A673 (cell line): ENCODE results near the gene PYCR2. TPM values are rescaled to one million over a fixed set of nuclear protein-coding genes. Genes with fewer than 3 reads are reported as not detected.

ENCODE experiments used
- BruUV-seq: library from RNA; stranded (reverse); fragments of 400-500 nt; replicated peaks from 2 replicates; lab custom pipeline; 2021; lab: Mats Ljungman, UMichigan
- CTCF ChIA-PET: fragments of 300-600 bp; sonication (Branson Sonifier 250); formaldehyde crosslinking; loops from one replicate; lab custom pipeline; 2022; ENCODE audit warnings: antibody characterized with exemption; lab: Charles Lee
- POLR2A ChIA-PET: fragments of 300-600 bp; sonication (Branson Sonifier 250); formaldehyde crosslinking; loops from one replicate; lab custom pipeline; 2022; ENCODE audit warnings: antibody characterized with exemption; ENCODE audit not compliant: low non-redundant PET; lab: Charles Lee
- DNase-seq: peaks from one replicate; pipeline ENCODE4 v3.0.0-alpha.2; 2015; ENCODE audit warnings: low spot score
- H3K27ac ChIP-seq: fragments of 200-600 bp; sonication (generic); 2 replicates; pipeline ENCODE4 v1.5.1; 2016; ENCODE audit warnings: mixed run types, low read depth, mild to moderate bottlenecking, mixed read lengths, antibody characterized with exemption, low read length; ENCODE audit not compliant: poor library complexity, severe bottlenecking
- H3K27me3 ChIP-seq: fragments of 200-600 bp; sonication (generic); replicated peaks from 2 replicates; pipeline ENCODE4 v1.6.1; 2017; ENCODE audit warnings: mixed run types, low read depth, mild to moderate bottlenecking, mixed read lengths, antibody characterized with exemption, low read length; ENCODE audit not compliant: insufficient read depth, poor library complexity
- H3K36me3 ChIP-seq: fragments of 200-600 bp; sonication (generic); 2 replicates; pipeline ENCODE4 v1.6.1; 2016; ENCODE audit warnings: mixed run types, mild to moderate bottlenecking, mixed read lengths, antibody characterized with exemption, low read length; ENCODE audit not compliant: insufficient read depth, poor library complexity, severe bottlenecking
- H3K4me1 ChIP-seq: fragments of 200-600 bp; sonication (generic); 2 replicates; pipeline ENCODE4 v1.6.1; 2017; ENCODE audit warnings: mixed run types, mild to moderate bottlenecking, mixed read lengths, antibody characterized with exemption, low read length; ENCODE audit not compliant: insufficient read depth, poor library complexity, severe bottlenecking
- H3K4me3 ChIP-seq: fragments of 200-600 bp; sonication (generic); 2 replicates; pipeline ENCODE4 v1.5.1; 2016; ENCODE audit warnings: low read depth, mixed run types, mild to moderate bottlenecking, mixed read lengths, low read length; ENCODE audit not compliant: poor library complexity, severe bottlenecking
- H3K9me3 ChIP-seq: fragments of 200-600 bp; sonication (generic); 2 replicates; pipeline ENCODE4 v1.6.1; 2016; ENCODE audit warnings: mixed run types, low read depth, mild to moderate bottlenecking, mixed read lengths, antibody characterized with exemption, low read length; ENCODE audit not compliant: poor library complexity, severe bottlenecking
- EZH2 ChIP-seq: fragments of 200-600 bp; sonication (generic); IDR thresholded peaks from 2 replicates; pipeline ENCODE4 v1.6.1; 2017; ENCODE audit warnings: borderline replicate concordance, low read depth, mild to moderate bottlenecking, mixed read lengths, antibody characterized with exemption, low read length; ENCODE audit not compliant: poor library complexity, severe bottlenecking
- intact Hi-C: fragments of 100-400 bp; cut with micrococcal nuclease; formaldehyde crosslinking; loops from one replicate; pipeline ENCODE4 v1.10.0; 2022; ENCODE audit not compliant: unreplicated experiment
- total RNA-seq: library from RNA; stranded (reverse); gene quantifications from 2 replicates; pipeline ENCODE4 v1.2.3, GENCODE V29; 2021
- TF ChIP-seq, protein P1 (sequence below): fragments of 300-800, 200-600 bp; sonication (generic); conservative IDR thresholded peaks from 2 replicates; pipeline ENCODE4 v1.5.1; 2017; ENCODE audit warnings: low read depth, mild to moderate bottlenecking, antibody characterized with exemption, low read length, moderate library complexity, mixed read lengths

Gene PYCR2
- total RNA-seq, 1 experiment from 2014 or later, result 52.5 TPM

DNA sequence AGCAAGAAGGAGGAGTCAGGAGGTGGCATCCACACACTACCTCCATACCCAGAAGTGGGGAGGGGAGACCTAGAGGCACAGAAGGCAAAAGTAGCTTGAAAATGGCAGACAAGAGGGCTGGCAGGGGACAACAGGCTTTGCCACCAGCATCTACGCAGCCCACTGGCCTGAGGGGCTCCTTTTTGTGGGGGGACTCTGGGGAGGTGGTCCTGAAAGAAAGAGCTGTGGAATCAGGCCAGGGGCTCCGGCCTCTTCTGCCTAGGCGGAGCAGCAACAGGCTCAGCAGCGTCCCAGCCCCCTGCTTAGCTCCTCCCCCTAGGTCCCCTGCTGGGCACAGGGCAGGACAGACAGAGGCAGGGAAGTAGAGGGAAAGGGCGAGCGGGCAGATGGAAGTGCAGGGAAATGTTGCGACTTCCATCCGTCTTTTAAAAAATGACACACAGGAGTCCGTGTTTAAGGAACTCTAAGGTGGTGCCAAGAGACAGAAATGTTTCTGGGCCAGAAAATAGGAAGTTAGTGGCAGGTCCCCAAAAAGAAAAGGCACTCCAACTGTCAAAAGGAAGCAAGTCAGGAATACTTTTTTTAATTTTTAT lies 27.0 kb upstream of the PYCR2 start:
- DNase-seq, result no peak

DNA sequence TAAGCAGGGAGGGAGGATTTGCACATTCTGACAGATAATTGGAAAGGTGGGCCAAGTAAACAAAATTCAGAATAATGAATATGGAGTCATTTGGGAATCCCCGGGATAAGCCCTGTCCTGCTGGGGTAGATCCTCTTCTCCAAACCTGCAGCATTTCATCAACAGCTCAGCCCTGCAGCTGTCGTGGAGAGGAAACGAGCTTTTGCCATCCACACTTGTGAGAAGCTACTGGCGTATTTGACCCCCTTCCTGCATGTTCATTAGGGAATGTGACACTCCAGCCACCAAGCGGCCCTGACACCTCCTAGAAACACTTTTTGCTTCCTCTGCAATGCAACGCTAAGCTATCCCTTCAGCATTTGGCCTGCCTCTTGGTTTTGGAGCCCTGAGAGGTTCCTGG lies 25.0 kb upstream of the PYCR2 start:
- CTCF ChIA-PET, result interaction anchor here (0.6 kb wide), 1 partner anchor 136 kb away, joined by 3 read pairs; no protein-coding TSS in a partner anchor
- H3K36me3 ChIP-seq, result no peaks in the 10 kb centered on the region
- H3K9me3 ChIP-seq, result no peaks in the 10 kb centered on the region
- TF ChIP-seq, protein P1, sequence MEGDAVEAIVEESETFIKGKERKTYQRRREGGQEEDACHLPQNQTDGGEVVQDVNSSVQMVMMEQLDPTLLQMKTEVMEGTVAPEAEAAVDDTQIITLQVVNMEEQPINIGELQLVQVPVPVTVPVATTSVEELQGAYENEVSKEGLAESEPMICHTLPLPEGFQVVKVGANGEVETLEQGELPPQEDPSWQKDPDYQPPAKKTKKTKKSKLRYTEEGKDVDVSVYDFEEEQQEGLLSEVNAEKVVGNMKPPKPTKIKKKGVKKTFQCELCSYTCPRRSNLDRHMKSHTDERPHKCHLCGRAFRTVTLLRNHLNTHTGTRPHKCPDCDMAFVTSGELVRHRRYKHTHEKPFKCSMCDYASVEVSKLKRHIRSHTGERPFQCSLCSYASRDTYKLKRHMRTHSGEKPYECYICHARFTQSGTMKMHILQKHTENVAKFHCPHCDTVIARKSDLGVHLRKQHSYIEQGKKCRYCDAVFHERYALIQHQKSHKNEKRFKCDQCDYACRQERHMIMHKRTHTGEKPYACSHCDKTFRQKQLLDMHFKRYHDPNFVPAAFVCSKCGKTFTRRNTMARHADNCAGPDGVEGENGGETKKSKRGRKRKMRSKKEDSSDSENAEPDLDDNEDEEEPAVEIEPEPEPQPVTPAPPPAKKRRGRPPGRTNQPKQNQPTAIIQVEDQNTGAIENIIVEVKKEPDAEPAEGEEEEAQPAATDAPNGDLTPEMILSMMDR, result no peak
- no peak for TF ChIP-seq EZH2
- H3K27me3 ChIP-seq, result no peaks in the 10 kb centered on the region
- POLR2A ChIA-PET, result no interaction called here
- intact Hi-C loops, result no loop called here
- H3K27ac ChIP-seq, result no peak overlapping the region
- DNase-seq, result no peak
- no peak overlapping the region for H3K4me3 ChIP-seq
- no TSS peak for BruUV-seq
- no peaks in the 10 kb centered on the region for H3K4me1 ChIP-seq

More for the DNA sequence above, 27.0 kb upstream of the PYCR2 start:
- no peaks in the 10 kb centered on the region for H3K27me3 ChIP-seq
- TF ChIP-seq, protein P1, result no peak
- TF ChIP-seq EZH2, result no peak
- H3K36me3 ChIP-seq, result no peaks in the 10 kb centered on the region
- no peaks in the 10 kb centered on the region for H3K4me1 ChIP-seq
- intact Hi-C loops, result no loop called here
- POLR2A ChIA-PET, result no interaction called here
- CTCF ChIA-PET, result no interaction called here
- H3K4me3 ChIP-seq, result no peak overlapping the region
- no peak overlapping the region for H3K27ac ChIP-seq
- BruUV-seq, result no TSS peak
- no peaks in the 10 kb centered on the region for H3K9me3 ChIP-seq

DNA sequence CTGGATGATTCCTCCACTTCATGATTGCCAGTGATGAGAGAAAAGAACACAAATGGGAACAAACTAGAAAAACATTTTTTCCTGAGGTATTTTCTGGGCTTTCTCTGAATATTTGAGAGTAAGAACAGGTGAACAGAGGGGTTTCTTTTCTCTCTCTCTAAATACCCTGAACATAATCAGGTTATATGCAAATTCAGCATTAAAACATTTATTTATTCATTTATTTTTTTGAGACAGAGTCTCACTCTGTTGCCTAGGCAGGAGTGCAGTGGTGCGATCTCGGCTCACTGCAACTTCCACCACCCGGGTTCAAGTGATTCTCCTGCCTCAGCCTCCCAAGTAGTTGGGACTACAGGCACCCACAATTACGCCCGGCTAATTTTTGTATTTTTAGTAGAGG lies 22.8 kb upstream of the PYCR2 start:
- H3K9me3 ChIP-seq, result no peaks in the 10 kb centered on the region
- H3K4me3 ChIP-seq, result no peak overlapping the region
- no TSS peak for BruUV-seq
- no peaks in the 10 kb centered on the region for H3K36me3 ChIP-seq
- CTCF ChIA-PET, result no interaction called here
- no peak for DNase-seq
- no peaks in the 10 kb centered on the region for H3K4me1 ChIP-seq
- TF ChIP-seq EZH2, result no peak
- TF ChIP-seq, protein P1, result no peak
- no peaks in the 10 kb centered on the region for H3K27me3 ChIP-seq
- intact Hi-C loops, result no loop called here
- H3K27ac ChIP-seq, result no peak overlapping the region
- POLR2A ChIA-PET, result no interaction called here
